HepG2 (cell line): ENCODE measurements around the gene ARHGAP26. TPM values are rescaled to one million over a fixed set of nuclear protein-coding genes. Genes with fewer than 3 reads are reported as not detected.

Source experiments
- BORCS8-MEF2B ChIP-seq: sonication (generic); formaldehyde crosslinking; IDR thresholded peaks from 2 replicates; pipeline ENCODE4 v1.8.0; 2022; ENCODE audit warnings: mild to moderate bottlenecking, missing genetic modification reagents
- KDM2A ChIP-seq: sonication (generic); formaldehyde crosslinking; IDR thresholded peaks from 2 replicates; pipeline ENCODE4 v1.4.0; 2020; ENCODE audit warnings: low read depth, missing genetic modification reagents, borderline replicate concordance
- RARA ChIP-seq: IDR thresholded peaks from 2 replicates; pipeline ENCODE4 v1.6.1; 2016; ENCODE audit warnings: missing genetic modification reagents, missing compliant biosample characterization
- YEATS2 ChIP-seq: sonication (generic); formaldehyde crosslinking; IDR thresholded peaks from 2 replicates; pipeline ENCODE4 v1.4.0; 2020; ENCODE audit warnings: missing genetic modification reagents, borderline replicate concordance
- ZSCAN12 ChIP-seq: sonication (generic); formaldehyde crosslinking; IDR thresholded peaks from 2 replicates; pipeline ENCODE4 v1.9.0; 2021; ENCODE audit warnings: mild to moderate bottlenecking, missing genetic modification reagents
- polyA plus RNA-seq, 8 experiments: library from polyadenylated mRNA; depleted of rRNA in 3 of 8; stranded (reverse) in 7 of 8; unstranded in 1 of 8; fragments of >200 nt; fragmentation: Illumina TruSeq in 4 of 8; extraction: Trizol in 4 of 8; gene quantifications; 2 replicates each; pipeline versions ENCODE4 v1.2.1 to v1.2.3, GENCODE V29; 2011 to 2016; ENCODE audit warnings: low read depth in 4 of 8, missing spikeins in 1 of 8, mixed read lengths in 1 of 8; ENCODE audit not compliant: insufficient read depth in 1 of 8
- total RNA-seq, 5 experiments: library from RNA; depleted of rRNA; stranded (reverse); fragments of >200 nt; fragmentation: Illumina TruSeq; extraction: Trizol; gene quantifications; 2 replicates each; pipeline ENCODE4 v1.2.3, GENCODE V29; 2016; ENCODE audit warnings: low read depth in 1 of 5
- TF ChIP-seq, protein P1 (sequence below), 2 experiments: sonication (generic) in 1 of 2; formaldehyde crosslinking in 1 of 2; IDR thresholded peaks; 2 replicates each; pipeline versions ENCODE4 v1.4.0 to v1.6.1; 2016 to 2020; ENCODE audit warnings: borderline replicate concordance in 1 of 2, low read depth in 1 of 2, mild to moderate bottlenecking in 1 of 2, missing genetic modification reagents in 1 of 2
- TF ChIP-seq, protein P2 (sequence below): sonication (generic); formaldehyde crosslinking; IDR thresholded peaks from 2 replicates; pipeline ENCODE4 v1.4.0; 2020; ENCODE audit warnings: missing genetic modification reagents
- TF ChIP-seq, protein P3 (sequence below): sonication (generic); formaldehyde crosslinking; IDR thresholded peaks from 2 replicates; pipeline ENCODE4 v1.4.0; 2020; ENCODE audit warnings: low read depth, missing genetic modification reagents
- TF ChIP-seq, protein P4 (sequence below): sonication (generic); formaldehyde crosslinking; IDR thresholded peaks from 2 replicates; pipeline ENCODE4 v1.9.0; 2021; ENCODE audit warnings: missing genetic modification reagents, borderline replicate concordance
- TF ChIP-seq, protein P5 (sequence below): sonication (generic); formaldehyde crosslinking; IDR thresholded peaks from 2 replicates; pipeline ENCODE4 v1.8.1; 2023; ENCODE audit warnings: mild to moderate bottlenecking, missing genetic modification reagents, borderline replicate concordance

Gene ARHGAP26
- total and polyA plus RNA-seq, 2 of the 13 experiments (the other 11 are each of a cell fraction or from before 2014, with no cell fraction given): 9.6 to 18.2 TPM

- TF ChIP-seq ZSCAN12 (no peak), RARA (0 out of 2 replicates have a peak, but pooled peaks have one; percentile 38), BORCS8-MEF2B (CRISPR knock-in tag) (no peak), KDM2A (CRISPR knock-in tag) (no peak), YEATS2 (CRISPR knock-in tag) (no peak)
- TF ChIP-seq, protein P1, sequence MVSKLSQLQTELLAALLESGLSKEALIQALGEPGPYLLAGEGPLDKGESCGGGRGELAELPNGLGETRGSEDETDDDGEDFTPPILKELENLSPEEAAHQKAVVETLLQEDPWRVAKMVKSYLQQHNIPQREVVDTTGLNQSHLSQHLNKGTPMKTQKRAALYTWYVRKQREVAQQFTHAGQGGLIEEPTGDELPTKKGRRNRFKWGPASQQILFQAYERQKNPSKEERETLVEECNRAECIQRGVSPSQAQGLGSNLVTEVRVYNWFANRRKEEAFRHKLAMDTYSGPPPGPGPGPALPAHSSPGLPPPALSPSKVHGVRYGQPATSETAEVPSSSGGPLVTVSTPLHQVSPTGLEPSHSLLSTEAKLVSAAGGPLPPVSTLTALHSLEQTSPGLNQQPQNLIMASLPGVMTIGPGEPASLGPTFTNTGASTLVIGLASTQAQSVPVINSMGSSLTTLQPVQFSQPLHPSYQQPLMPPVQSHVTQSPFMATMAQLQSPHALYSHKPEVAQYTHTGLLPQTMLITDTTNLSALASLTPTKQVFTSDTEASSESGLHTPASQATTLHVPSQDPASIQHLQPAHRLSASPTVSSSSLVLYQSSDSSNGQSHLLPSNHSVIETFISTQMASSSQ (IDR thresholded peaks at IDR 0.05; ENCODE audit: low read depth): peak; percentile 21; the same call in 1 of the 2 replicates
- TF ChIP-seq, protein P1 (CRISPR knock-in tag; IDR thresholded peaks at IDR 0.05; ENCODE audit: borderline replicate concordance): no peak
- TF ChIP-seq, protein P2, sequence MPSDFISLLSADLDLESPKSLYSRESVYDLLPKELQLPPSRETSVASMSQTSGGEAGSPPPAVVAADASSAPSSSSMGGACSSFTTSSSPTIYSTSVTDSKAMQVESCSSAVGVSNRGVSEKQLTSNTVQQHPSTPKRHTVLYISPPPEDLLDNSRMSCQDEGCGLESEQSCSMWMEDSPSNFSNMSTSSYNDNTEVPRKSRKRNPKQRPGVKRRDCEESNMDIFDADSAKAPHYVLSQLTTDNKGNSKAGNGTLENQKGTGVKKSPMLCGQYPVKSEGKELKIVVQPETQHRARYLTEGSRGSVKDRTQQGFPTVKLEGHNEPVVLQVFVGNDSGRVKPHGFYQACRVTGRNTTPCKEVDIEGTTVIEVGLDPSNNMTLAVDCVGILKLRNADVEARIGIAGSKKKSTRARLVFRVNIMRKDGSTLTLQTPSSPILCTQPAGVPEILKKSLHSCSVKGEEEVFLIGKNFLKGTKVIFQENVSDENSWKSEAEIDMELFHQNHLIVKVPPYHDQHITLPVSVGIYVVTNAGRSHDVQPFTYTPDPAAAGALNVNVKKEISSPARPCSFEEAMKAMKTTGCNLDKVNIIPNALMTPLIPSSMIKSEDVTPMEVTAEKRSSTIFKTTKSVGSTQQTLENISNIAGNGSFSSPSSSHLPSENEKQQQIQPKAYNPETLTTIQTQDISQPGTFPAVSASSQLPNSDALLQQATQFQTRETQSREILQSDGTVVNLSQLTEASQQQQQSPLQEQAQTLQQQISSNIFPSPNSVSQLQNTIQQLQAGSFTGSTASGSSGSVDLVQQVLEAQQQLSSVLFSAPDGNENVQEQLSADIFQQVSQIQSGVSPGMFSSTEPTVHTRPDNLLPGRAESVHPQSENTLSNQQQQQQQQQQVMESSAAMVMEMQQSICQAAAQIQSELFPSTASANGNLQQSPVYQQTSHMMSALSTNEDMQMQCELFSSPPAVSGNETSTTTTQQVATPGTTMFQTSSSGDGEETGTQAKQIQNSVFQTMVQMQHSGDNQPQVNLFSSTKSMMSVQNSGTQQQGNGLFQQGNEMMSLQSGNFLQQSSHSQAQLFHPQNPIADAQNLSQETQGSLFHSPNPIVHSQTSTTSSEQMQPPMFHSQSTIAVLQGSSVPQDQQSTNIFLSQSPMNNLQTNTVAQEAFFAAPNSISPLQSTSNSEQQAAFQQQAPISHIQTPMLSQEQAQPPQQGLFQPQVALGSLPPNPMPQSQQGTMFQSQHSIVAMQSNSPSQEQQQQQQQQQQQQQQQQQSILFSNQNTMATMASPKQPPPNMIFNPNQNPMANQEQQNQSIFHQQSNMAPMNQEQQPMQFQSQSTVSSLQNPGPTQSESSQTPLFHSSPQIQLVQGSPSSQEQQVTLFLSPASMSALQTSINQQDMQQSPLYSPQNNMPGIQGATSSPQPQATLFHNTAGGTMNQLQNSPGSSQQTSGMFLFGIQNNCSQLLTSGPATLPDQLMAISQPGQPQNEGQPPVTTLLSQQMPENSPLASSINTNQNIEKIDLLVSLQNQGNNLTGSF: no peak
- TF ChIP-seq, protein P3, sequence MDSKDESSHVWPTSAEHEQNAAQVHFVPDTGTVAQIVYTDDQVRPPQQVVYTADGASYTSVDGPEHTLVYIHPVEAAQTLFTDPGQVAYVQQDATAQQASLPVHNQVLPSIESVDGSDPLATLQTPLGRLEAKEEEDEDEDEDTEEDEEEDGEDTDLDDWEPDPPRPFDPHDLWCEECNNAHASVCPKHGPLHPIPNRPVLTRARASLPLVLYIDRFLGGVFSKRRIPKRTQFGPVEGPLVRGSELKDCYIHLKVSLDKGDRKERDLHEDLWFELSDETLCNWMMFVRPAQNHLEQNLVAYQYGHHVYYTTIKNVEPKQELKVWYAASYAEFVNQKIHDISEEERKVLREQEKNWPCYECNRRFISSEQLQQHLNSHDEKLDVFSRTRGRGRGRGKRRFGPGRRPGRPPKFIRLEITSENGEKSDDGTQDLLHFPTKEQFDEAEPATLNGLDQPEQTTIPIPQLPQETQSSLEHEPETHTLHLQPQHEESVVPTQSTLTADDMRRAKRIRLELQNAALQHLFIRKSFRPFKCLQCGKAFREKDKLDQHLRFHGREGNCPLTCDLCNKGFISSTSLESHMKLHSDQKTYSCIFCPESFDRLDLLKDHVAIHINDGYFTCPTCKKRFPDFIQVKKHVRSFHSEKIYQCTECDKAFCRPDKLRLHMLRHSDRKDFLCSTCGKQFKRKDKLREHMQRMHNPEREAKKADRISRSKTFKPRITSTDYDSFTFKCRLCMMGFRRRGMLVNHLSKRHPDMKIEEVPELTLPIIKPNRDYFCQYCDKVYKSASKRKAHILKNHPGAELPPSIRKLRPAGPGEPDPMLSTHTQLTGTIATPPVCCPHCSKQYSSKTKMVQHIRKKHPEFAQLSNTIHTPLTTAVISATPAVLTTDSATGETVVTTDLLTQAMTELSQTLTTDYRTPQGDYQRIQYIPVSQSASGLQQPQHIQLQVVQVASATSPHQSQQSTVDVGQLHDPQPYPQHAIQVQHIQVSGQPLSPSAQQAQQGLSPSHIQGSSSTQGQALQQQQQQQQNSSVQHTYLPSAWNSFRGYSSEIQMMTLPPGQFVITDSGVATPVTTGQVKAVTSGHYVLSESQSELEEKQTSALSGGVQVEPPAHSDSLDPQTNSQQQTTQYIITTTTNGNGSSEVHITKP (CRISPR knock-in tag): no peak
- TF ChIP-seq, protein P4, sequence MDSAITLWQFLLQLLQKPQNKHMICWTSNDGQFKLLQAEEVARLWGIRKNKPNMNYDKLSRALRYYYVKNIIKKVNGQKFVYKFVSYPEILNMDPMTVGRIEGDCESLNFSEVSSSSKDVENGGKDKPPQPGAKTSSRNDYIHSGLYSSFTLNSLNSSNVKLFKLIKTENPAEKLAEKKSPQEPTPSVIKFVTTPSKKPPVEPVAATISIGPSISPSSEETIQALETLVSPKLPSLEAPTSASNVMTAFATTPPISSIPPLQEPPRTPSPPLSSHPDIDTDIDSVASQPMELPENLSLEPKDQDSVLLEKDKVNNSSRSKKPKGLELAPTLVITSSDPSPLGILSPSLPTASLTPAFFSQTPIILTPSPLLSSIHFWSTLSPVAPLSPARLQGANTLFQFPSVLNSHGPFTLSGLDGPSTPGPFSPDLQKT (CRISPR knock-in tag): no peak
- TF ChIP-seq, protein P5, sequence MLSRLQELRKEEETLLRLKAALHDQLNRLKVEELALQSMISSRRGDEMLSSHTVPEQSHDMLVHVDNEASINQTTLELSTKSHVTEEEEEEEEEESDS (CRISPR knock-in tag): no peak
Observed at GRCh38 chr5:142920849-142921612, 150.9 kb downstream of the ARHGAP26 start (continued).
